Activated naive CD4-positive, alpha-beta T cell treated with anti-CD3 and anti-CD28 coated beads for 36 hours (primary cell): ENCODE measurements around the gene AUTS2. TPM values are rescaled to one million over a fixed set of nuclear protein-coding genes. Genes with fewer than 3 reads are reported as not detected.

ENCODE experiments used
- CTCF ChIA-PET: fragments of 350-600 bp; sonication (Branson Sonifier 250); formaldehyde crosslinking; loops from one replicate; lab custom pipeline; 2021; ENCODE audit warnings: antibody characterized with exemption; lab: Charles Lee
- DNase-seq: peaks from one replicate; pipeline ENCODE4 v3.0.0-alpha.2; 2020
- H3K27ac Mint-ChIP-seq: one replicate; pipeline ENCODE4 v1.8.0; 2021; ENCODE audit warnings: mild to moderate bottlenecking, mixed read lengths
- H3K27me3 Mint-ChIP-seq: one replicate; pipeline ENCODE4 v1.8.0; 2021; ENCODE audit warnings: low read depth, mixed read lengths
- H3K36me3 Mint-ChIP-seq: one replicate; pipeline ENCODE4 v1.8.0; 2021; ENCODE audit warnings: low read depth, mixed read lengths
- H3K4me1 Mint-ChIP-seq: one replicate; pipeline ENCODE4 v1.8.0; 2021; ENCODE audit warnings: low read depth, mixed read lengths
- H3K4me3 Mint-ChIP-seq: one replicate; pipeline ENCODE4 v1.8.0; 2021; ENCODE audit warnings: mild to moderate bottlenecking, moderate library complexity, mixed read lengths
- H3K9me3 Mint-ChIP-seq: one replicate; pipeline ENCODE4 v1.8.0; 2021; ENCODE audit warnings: mixed read lengths
- intact Hi-C: fragments of 100-400 bp; cut with micrococcal nuclease; formaldehyde crosslinking; loops from one replicate; pipeline ENCODE4 v1.15.1; 2023
- total RNA-seq, 2 experiments: library from RNA; stranded (reverse); gene quantifications; one replicate each; pipeline ENCODE4 v1.2.3, GENCODE V29; 2021

Gene AUTS2
- total RNA-seq, 2 experiments from 2014 or later: 0.79 to 1.1 TPM

DNA sequence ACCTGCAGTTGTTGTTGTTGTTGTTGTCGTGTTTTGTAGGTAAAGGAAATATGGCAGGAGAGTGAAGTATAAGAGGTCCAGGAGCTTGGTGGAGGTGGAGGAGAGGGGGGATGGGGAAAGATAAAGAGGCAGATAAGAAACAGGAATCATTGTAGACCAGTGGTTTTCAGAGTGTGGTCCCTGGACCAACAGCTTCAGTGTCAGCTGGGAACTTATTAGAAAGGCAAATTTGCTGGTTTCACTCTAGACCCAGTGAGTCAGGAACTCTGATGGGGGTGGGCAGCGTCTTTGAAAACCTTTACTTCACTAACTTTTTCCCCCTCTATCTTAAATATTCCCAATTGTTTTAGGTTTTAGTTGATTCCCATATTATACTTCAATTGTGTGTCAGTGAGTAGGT lies 241.5 kb downstream of the AUTS2 start:
- Mint-ChIP-seq H3K4me1 (no peaks in the 10 kb centered on the region), H3K27ac (no peak overlapping the region), H3K9me3 (no peaks in the 10 kb centered on the region), H3K27me3 (peaks cover 4% of the 10 kb centered on the region), H3K36me3 (no peaks in the 10 kb centered on the region), H3K4me3 (no peak overlapping the region)
- DNase-seq: no peak
- intact Hi-C loops: no loop called here
- CTCF ChIA-PET: interaction anchor here (1.1 kb wide), 1 partner anchor 14 kb away, joined by 3 read pairs; no protein-coding TSS in a partner anchor

DNA sequence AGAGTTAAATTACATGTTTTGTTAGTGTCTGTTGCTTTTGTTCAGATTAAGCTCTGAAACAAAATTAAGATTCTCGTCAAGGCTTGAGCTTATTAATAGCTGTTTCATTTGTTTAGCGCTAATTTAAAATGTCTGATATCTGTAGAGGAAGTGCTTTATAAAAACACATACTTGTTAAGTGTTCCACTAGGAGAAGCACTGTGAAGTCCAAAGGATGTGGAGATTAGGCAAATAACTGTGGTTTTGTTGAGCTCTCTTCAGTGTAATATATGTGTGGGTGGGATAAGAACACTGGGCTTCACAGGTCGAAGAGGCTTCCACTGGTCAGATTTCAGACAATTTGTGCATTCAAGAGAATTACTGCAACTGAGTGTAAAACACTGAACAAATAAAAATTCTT lies 242.0 kb downstream of the AUTS2 start:
- Mint-ChIP-seq H3K36me3 (no peaks in the 10 kb centered on the region), H3K27ac (no peak overlapping the region), H3K4me3 (no peak overlapping the region), H3K27me3 (peaks cover 4% of the 10 kb centered on the region), H3K4me1 (no peaks in the 10 kb centered on the region), H3K9me3 (no peaks in the 10 kb centered on the region)
- intact Hi-C loops: no loop called here
- CTCF ChIA-PET: no interaction called here
- DNase-seq: no peak

- Mint-ChIP-seq H3K27ac (no peak overlapping the region), H3K9me3 (no peaks in the 10 kb centered on the region), H3K4me1 (no peaks in the 10 kb centered on the region), H3K36me3 (no peaks in the 10 kb centered on the region), H3K4me3 (no peak overlapping the region), H3K27me3 (peaks cover 4% of the 10 kb centered on the region)
- CTCF ChIA-PET: no interaction called here
- intact Hi-C loops: no loop called here
- DNase-seq: no peak
Measured at GRCh38 chr7:69843653-69844052, 245.4 kb downstream of the AUTS2 start.

GRCh38 chr7:69844264-69844868 lies 246.1 kb downstream of the AUTS2 start:
- H3K4me1 Mint-ChIP-seq: no peaks in the 10 kb centered on the region
- H3K9me3 Mint-ChIP-seq: no peaks in the 10 kb centered on the region
- CTCF ChIA-PET: interaction anchor here (0.6 kb wide), 1 partner anchor 1554 kb away, joined by 4 read pairs; no protein-coding TSS in a partner anchor
- H3K36me3 Mint-ChIP-seq: no peaks in the 10 kb centered on the region
- intact Hi-C loops: no loop called here
- no peak overlapping the region for H3K4me3 Mint-ChIP-seq
- DNase-seq: no peak
- no peak overlapping the region for H3K27ac Mint-ChIP-seq
- H3K27me3 Mint-ChIP-seq: peaks cover 4% of the 10 kb centered on the region

- Mint-ChIP-seq H3K4me1 (no peaks in the 10 kb centered on the region), H3K9me3 (no peaks in the 10 kb centered on the region), H3K4me3 (no peak overlapping the region), H3K27ac (no peak overlapping the region), H3K36me3 (no peaks in the 10 kb centered on the region), H3K27me3 (no peaks in the 10 kb centered on the region)
- CTCF ChIA-PET: no interaction called here
- no peak for DNase-seq
- intact Hi-C loops: no loop called here
Measured at GRCh38 chr7:69845721-69846495, 247.6 kb downstream of the AUTS2 start.

GRCh38 chr7:69847921-69848612 lies 249.8 kb downstream of the AUTS2 start:
- DNase-seq: no peak
- CTCF ChIA-PET: no interaction called here
- intact Hi-C loops: no loop called here

GRCh38 chr7:69849268-69849667 lies 251.0 kb downstream of the AUTS2 start:
- Mint-ChIP-seq H3K36me3 (no peaks in the 10 kb centered on the region), H3K27ac (no peak overlapping the region), H3K9me3 (no peaks in the 10 kb centered on the region), H3K4me3 (no peak overlapping the region), H3K27me3 (no peaks in the 10 kb centered on the region), H3K4me1 (no peaks in the 10 kb centered on the region)
- CTCF ChIA-PET: no interaction called here
- intact Hi-C loops: no loop called here
- no peak for DNase-seq

More at GRCh38 chr7:69847921-69848612, 249.8 kb downstream of the AUTS2 start:
- Mint-ChIP-seq H3K9me3 (no peaks in the 10 kb centered on the region), H3K36me3 (no peaks in the 10 kb centered on the region), H3K4me1 (no peaks in the 10 kb centered on the region), H3K27ac (no peak overlapping the region), H3K4me3 (no peak overlapping the region), H3K27me3 (no peaks in the 10 kb centered on the region)

- Mint-ChIP-seq H3K4me1 (no peaks in the 10 kb centered on the region), H3K27me3 (peaks cover 4% of the 10 kb centered on the region), H3K27ac (no peak overlapping the region), H3K36me3 (no peaks in the 10 kb centered on the region), H3K4me3 (no peak overlapping the region), H3K9me3 (no peaks in the 10 kb centered on the region)
- CTCF ChIA-PET: no interaction called here
- intact Hi-C loops: no loop called here
- DNase-seq: no peak
Measured at GRCh38 chr7:69857014-69857413, 258.7 kb downstream of the AUTS2 start.

- DNase-seq: no peak
- H3K4me3 Mint-ChIP-seq: no peak overlapping the region
- intact Hi-C loops: no loop called here
- no peaks in the 10 kb centered on the region for H3K36me3 Mint-ChIP-seq
- no peaks in the 10 kb centered on the region for H3K4me1 Mint-ChIP-seq
- no peak overlapping the region for H3K27ac Mint-ChIP-seq
- no peaks in the 10 kb centered on the region for H3K9me3 Mint-ChIP-seq
- CTCF ChIA-PET: no interaction called here
- H3K27me3 Mint-ChIP-seq: peaks cover 4% of the 10 kb centered on the region
Measured at GRCh38 chr7:69858471-69858870, 260.2 kb downstream of the AUTS2 start.

DNA sequence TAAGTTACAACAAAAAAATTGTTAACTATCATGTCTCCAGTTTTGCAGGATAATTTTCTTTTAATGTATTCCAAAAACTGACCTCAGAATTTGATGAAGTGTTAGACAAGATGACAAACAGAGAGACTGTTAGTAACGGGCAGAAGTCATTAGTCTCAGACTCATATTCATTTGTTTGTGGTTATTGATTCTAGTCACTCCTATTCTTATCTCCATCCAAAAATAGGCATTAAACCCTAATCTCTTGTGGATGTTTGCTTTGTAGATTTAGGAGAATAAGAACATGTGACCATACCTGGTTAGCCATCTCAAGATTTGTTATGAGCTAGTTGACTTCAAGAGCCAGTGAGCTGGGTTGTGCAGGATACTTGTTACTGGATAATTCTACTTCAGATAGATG lies 261.1 kb downstream of the AUTS2 start:
- intact Hi-C loops: no loop called here
- H3K9me3 Mint-ChIP-seq: no peaks in the 10 kb centered on the region
- no peaks in the 10 kb centered on the region for H3K36me3 Mint-ChIP-seq
- H3K4me1 Mint-ChIP-seq: no peaks in the 10 kb centered on the region
- CTCF ChIA-PET: no interaction called here
- H3K27ac Mint-ChIP-seq: no peak overlapping the region
- H3K27me3 Mint-ChIP-seq: peaks cover 4% of the 10 kb centered on the region
- H3K4me3 Mint-ChIP-seq: no peak overlapping the region
- no peak for DNase-seq

GRCh38 chr7:69860486-69860885 lies 262.2 kb downstream of the AUTS2 start:
- H3K4me3 Mint-ChIP-seq: no peak overlapping the region
- CTCF ChIA-PET: no interaction called here

GRCh38 chr7:69860941-69861622 lies 262.8 kb downstream of the AUTS2 start:
- peaks cover 4% of the 10 kb centered on the region for H3K27me3 Mint-ChIP-seq
- CTCF ChIA-PET: no interaction called here
- no peaks in the 10 kb centered on the region for H3K9me3 Mint-ChIP-seq
- no peak overlapping the region for H3K4me3 Mint-ChIP-seq
- H3K36me3 Mint-ChIP-seq: no peaks in the 10 kb centered on the region
- no peak overlapping the region for H3K27ac Mint-ChIP-seq
- intact Hi-C loops: no loop called here
- DNase-seq: no peak
- no peaks in the 10 kb centered on the region for H3K4me1 Mint-ChIP-seq

More at GRCh38 chr7:69860486-69860885, 262.2 kb downstream of the AUTS2 start:
- Mint-ChIP-seq H3K36me3 (no peaks in the 10 kb centered on the region), H3K9me3 (no peaks in the 10 kb centered on the region), H3K27ac (no peak overlapping the region), H3K27me3 (peaks cover 4% of the 10 kb centered on the region), H3K4me1 (no peaks in the 10 kb centered on the region)
- no peak for DNase-seq
- intact Hi-C loops: no loop called here
